H4 (cell line): ENCODE data around the gene SPACA4. TPM values are rescaled to one million over a fixed set of nuclear protein-coding genes. Genes with fewer than 3 reads are reported as not detected.

ENCODE experiments used
- DNase-seq: peaks from one replicate; pipeline ENCODE4 v3.0.0-alpha.2; 2015; ENCODE audit warnings: low spot score
- total RNA-seq: library from RNA; depleted of rRNA; stranded (reverse); fragments of >200 nt; shearing (Covaris generic); gene quantifications from 2 replicates; pipeline ENCODE4 v1.2.3, GENCODE V29; 2014

SPACA4 gene
- total RNA-seq, 1 experiment from 2014 or later, result not detected

DNA sequence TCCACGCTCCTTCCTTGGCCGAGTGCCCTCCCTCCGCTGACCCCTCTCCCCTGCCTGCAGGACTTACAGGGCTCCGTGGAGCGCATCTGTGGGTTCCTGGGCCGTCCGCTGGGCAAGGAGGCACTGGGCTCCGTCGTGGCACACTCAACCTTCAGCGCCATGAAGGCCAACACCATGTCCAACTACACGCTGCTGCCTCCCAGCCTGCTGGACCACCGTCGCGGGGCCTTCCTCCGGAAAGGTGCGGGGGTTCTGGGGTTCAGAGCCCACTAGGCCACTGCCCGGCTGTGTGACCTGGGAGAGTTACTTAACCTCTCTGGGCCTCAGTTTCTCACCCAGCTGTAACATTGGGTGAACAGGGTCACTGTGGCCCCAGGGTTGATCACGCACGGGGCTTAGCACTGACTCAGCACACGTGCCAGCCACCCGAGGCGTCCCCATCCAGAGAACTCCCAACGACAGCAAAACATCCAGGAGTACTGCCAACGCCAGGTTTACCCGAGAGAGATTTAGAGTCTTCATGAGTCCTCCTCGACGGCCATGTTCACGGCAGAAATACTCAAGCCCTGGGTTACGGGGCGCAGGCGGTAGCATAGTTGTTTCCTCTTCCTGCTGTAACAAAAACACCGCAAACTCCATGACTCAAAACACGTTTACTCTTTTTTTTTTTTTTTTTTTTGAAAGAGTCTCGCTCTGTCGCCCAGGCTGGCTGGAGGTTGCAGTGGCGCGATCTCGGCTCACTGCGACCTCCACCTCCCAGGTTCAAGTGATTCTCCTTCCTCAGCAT, 9.7 kb upstream of the SPACA4 start:
- no peak for DNase-seq

- no peak for DNase-seq
These were observed 7.4 kb upstream of the SPACA4 start for GRCh38 chr19:48598996-48599700.

- DNase-seq, result no peak
These were observed 5.7 kb upstream of the SPACA4 start for GRCh38 chr19:48600679-48601417.

DNA sequence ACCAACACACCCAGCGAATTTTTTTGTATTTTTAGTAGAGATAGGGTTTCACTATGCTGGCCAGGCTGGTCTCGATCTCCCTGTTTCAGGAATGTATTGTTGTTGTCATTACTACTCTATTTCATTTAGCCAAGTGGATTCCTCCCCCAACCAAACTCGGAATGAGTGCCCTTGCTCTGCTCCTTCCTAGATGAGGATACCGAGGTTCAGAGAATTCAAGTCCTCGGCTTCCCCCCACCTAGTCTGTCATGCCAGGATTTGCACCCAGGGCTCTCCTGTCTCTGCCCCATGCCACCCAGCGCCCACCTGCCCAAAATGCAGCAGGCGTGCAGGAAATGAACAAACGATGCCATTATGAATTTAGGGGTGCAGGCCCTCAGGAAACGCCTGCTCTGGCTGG, 3.5 kb upstream of the SPACA4 start:
- no peak for DNase-seq

DNA sequence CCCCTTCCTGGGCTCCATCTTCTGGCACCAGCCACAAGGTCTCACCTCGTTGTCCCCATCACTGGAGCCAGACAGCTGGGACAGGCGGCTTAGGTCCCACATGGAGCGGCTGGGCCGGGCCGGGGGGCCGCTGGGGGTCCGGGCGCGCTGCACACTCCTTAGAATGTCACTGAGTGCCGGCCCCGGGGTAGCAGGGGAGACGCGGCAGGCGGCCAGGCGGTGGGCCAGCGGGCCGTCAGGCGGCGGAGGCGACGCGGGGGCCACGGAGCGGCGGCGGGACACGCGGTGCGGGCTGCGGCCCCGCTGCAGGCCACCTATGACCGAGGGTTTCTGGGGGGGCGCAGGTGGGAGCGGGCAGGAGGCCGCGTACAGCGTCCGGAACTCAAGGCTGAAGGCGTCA, 3.1 kb upstream of the SPACA4 start:
- no peak for DNase-seq

GRCh38 chr19:48603850-48604249, 2.7 kb upstream of the SPACA4 start:
- DNase-seq, result no peak

GRCh38 chr19:48607359-48607755, 815 bp downstream of the SPACA4 start:
- DNase-seq, result no peak

GRCh38 chr19:48608798-48609263, 2.3 kb downstream of the SPACA4 start:
- no peak for DNase-seq

DNA sequence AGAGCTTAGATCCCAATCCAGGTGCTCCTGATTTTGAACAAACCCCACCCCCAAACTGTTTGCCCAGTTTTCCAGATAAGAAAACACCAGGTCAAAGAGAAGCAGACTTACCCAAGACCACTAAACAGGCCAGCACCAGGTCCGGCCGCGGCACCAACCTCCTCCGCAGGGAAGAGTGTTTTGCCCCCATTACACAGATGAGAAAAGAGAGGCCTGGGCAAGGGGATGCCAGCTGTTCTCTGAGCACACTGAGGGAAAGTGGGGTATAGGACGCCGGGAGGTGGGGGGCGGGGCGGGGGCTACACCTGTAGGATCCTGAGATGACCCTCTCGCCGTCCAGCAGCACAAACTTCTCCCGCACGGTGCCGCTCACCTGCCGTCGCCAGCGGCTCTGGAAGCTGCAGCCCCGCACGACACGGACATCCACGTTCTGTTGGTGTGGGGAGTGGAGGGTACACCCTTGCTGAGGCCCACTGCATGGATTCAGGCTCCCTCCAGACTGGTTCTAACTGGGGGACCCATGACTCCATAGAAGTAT, 3.1 kb downstream of the SPACA4 start:
- no peak for DNase-seq

DNA sequence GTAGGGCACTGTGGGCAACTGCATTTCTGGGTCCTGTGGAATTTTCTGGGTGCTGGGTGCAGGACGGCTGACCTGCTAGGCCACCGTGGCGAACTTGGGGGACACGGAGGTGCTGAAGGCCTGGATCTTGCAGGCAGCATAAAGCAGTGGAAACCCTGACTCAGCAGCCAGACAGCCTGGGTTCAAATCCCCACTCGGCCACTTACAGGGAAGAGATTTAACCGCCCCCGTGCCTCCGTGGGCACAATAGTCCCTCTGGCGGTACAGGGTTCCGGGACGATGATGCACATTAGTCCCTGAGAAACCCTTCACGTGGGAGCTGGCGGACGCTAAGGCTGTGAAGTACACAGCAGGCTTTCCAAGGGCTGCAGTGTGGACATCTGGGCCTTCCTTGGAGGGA, 5.3 kb downstream of the SPACA4 start:
- no peak for DNase-seq

GRCh38 chr19:48613024-48613851, 6.7 kb downstream of the SPACA4 start:
- no peak for DNase-seq

GRCh38 chr19:48613852-48614435, 7.4 kb downstream of the SPACA4 start:
- DNase-seq, result no peak

DNA sequence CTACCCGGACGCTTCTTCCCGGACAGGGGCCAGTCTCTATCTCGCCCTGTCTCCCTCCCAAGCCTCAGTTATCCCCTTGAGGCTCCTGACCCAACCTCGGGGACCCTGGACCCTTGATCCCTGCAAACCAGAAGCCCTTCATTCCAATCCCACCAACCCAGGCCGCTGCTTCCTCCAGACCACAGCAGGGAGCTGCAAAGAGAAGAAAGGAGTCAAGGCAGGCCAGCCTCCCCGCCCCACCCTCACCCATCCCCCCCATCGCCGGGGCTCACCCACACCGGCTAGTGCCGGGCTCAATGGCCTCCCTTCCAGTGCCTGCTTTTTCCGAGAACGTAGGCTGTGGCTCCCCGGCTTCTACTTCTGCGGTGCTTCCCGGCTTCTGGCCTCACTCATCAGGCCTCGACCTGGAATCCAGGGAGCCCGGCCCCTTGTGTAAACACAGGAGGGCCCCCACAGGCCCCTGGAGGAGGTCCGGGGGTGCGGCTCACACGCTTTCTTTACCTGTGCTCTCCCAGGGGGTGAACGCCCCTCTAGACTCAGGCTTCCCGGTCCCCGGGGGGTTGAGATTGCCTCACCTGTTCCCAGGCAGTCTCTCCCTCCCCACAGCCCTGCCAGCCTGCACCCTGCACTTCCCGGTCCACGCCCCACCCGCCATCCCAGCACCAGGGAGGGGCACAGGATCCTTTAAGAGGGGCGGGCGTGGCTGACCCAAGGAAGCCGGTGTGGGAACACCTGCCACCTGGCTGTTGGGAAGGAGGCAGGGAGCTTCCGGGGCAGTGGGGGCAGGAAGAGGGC, 8.1 kb downstream of the SPACA4 start, which contains the start of gene FAM83E:
TSS of gene FAM83E (minus strand) at position 641 of the 795 bp plus-strand sequence. CDS start 1,704 bp downstream, outside the sequence.
- no peak for DNase-seq

DNA sequence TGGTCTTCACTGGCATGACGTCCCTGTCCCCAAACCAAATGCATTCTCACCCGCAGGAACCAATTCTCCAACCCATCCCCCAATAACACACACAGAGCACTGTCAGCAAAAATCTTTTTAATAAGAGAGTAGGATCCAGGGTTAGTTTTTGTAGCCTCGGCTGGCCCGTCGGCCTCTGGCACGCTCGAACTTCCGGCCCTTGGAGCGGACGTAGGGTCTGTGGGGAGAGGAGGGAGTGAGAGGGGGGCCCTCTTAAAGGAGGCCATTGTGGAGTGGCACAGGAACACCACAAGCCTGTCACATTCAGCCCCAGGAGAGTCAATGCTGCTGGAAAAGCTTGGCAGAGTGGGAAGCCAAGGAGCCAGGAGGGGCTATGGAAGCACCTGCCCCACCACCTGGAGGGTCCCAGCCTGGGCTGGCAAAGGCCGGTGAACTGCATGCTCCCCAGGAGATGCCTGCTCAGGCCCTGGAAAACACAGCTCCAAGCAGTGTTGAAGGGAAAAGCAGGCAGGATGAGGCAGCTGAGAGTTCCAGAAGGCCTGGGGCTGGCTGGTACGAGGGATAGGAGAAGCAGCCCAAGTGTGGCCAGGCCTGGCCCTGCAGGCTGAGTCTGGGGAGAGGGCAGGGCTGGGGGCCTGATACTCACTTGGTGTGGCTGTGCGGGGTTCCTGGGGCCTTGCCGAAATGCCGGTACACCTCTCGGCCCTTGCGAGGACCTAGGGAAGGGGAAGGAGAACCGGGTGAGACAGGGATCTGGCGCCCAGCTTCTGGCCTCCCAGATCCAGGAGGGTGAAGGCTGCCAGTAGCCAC, 8.9 kb downstream of the SPACA4 start:
- DNase-seq, result no peak

DNA sequence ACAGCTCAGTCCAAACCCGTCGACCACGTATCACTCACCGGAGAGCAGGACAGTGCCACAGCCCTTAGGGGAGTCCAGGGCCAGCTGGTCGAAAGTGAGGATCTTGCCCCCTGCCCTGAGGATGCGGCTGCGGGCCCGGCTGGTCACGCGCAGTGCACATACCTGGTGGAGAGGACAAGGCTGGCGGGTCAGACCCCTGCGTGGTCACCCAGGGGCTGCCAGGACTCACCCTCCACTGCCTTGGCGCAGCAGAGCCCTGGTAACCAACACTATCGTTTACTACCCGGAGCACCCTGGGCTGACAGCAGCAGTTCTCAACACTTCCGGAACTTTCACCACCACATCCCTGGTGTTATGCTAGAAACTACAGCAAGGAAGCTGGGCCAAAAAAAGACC, 9.5 kb downstream of the SPACA4 start:
- no peak for DNase-seq

DNA sequence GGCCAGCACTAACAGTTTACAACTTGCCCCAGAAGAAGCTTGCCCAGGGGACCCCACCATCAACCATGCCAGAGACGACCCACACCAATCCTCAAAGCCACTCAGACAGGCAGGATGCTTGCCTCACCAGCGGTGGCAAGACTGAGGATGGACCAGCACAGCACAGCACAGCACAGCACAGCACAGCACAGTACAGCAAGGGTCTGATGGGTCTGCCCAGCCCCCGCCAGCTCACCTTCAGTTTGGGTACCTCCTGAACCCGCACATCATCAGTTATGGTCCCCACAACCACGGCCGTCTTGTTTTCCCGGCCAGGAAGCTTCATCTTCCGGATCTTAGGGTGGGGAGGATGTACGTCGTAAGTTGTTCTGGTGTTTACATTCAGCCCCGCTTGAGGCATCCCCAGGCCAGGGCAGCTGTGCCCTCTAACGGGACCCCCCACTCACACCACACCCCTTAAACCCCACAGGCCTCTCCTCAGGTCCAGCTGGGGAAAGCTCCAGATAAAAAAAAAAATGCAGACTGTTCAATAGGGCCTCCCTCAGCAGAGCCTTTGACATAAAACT, 10.0 kb downstream of the SPACA4 start:
- DNase-seq, result no peak

DNA sequence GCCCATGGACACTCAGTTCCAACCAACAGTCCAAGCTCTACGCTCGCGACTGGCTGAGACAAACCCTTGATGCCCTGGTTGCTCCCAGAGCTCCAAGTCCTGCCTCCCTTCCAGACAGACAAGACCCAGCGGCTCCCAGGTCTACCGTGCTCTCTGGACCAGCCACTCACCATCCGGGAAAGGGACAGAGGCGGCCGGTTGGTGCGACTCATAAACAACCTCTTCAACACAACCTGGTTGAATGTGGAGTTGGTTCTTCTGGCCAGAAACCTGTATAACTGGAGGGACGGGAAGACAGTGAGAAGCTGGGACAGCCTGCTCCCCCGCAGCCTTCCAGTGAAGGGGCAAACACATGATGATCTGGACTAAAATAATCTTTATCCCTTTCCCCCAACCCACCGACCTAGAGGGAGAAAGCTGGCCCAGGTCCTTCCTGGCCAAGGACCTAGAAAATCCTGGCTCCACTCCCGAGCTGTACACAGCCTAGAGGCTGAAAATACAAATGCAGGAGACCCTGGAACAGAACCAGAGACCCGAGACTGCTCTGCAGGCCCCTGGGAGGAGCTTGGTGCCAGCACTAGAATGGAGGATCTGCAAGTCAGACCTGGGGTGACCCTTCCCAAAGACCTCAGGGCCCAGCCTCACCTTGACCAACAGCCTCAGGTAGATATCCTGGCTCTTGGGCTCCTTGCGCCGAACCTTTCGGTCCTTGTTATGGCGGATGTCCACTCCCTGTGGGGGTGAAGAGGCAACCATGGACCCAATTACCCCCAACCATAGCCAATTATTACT, 10.8 kb downstream of the SPACA4 start:
- DNase-seq, result no peak
